GM23338 (cell line): ENCODE measurements around the gene ATOH8. TPM values are rescaled to one million over a fixed set of nuclear protein-coding genes. Genes with fewer than 3 reads are reported as not detected.
A peak's percentile ranks its signal among the peaks of the same experiment; 100 is the strongest.

Experiments used
- ATAC-seq: fragments of 200-7000 bp; cut with Tn5 transposase; 3 replicates; pipeline ENCODE4 v1.9.1; 2020
- DNase-seq: peaks from one replicate; pipeline ENCODE4 v3.0.0-alpha.2; 2015; ENCODE audit warnings: low spot score
- H2AFZ ChIP-seq: fragments of 200-600 bp; sonication (generic); 2 replicates; pipeline ENCODE4 v1.8.0; 2016; ENCODE audit warnings: antibody characterized with exemption, mild to moderate bottlenecking, moderate library complexity
- H3F3A ChIP-seq: fragments of 200-600 bp; sonication (generic); replicated peaks from 2 replicates; pipeline ENCODE4 v1.8.0; 2017; ENCODE audit warnings: antibody characterized with exemption, mixed run types, low read depth
- H3K27ac ChIP-seq: fragments of 200-600 bp; sonication (generic); 2 replicates; pipeline ENCODE4 v1.6.1; 2016; ENCODE audit warnings: low read depth
- H3K27me3 ChIP-seq: fragments of 200-600 bp; sonication (generic); 2 replicates; pipeline ENCODE4 v1.8.0; 2016; ENCODE audit warnings: mild to moderate bottlenecking, mixed run types, moderate library complexity; ENCODE audit not compliant: insufficient read depth
- H3K36me3 ChIP-seq: fragments of 200-600 bp; sonication (generic); 2 replicates; pipeline ENCODE4 v1.8.0; 2016; ENCODE audit warnings: mild to moderate bottlenecking; ENCODE audit not compliant: insufficient read depth
- H3K4me1 ChIP-seq: fragments of 200-600 bp; sonication (generic); 2 replicates; pipeline ENCODE4 v1.8.0; 2016; ENCODE audit warnings: mild to moderate bottlenecking, moderate library complexity; ENCODE audit not compliant: insufficient read depth
- H3K4me2 ChIP-seq: fragments of 200-600 bp; sonication (generic); 2 replicates; pipeline ENCODE4 v1.7.1; 2017; ENCODE audit warnings: mixed run types
- H3K4me3 ChIP-seq: fragments of 200-600 bp; sonication (generic); 2 replicates; pipeline ENCODE4 v1.6.1; 2016; ENCODE audit warnings: mixed run types
- H3K79me2 ChIP-seq: fragments of 200-600 bp; sonication (generic); replicated peaks from 2 replicates; pipeline ENCODE4 v1.8.0; 2017; ENCODE audit warnings: mild to moderate bottlenecking; ENCODE audit not compliant: insufficient read depth
- H3K9me2 ChIP-seq: fragments of 200-600 bp; sonication (generic); 2 replicates; pipeline ENCODE4 v1.8.0; 2017; ENCODE audit not compliant: insufficient read depth
- H4K20me1 ChIP-seq: fragments of 200-600 bp; sonication (generic); replicated peaks from 2 replicates; pipeline ENCODE4 v1.8.0; 2017; ENCODE audit warnings: mild to moderate bottlenecking; ENCODE audit not compliant: insufficient read depth
- H3K27ac Mint-ChIP-seq: 2 replicates; pipeline ENCODE4 v1.8.0; 2020; ENCODE audit warnings: inconsistent platforms, mild to moderate bottlenecking, moderate library complexity, mixed read lengths
- H3K27me3 Mint-ChIP-seq: 3 replicates; pipeline ENCODE4 v1.8.0; 2022; ENCODE audit warnings: low read depth, mild to moderate bottlenecking, moderate library complexity, mixed read lengths, inconsistent platforms; ENCODE audit not compliant: insufficient read depth, poor library complexity
- H3K36me3 Mint-ChIP-seq: 3 replicates; pipeline ENCODE4 v1.8.0; 2021; ENCODE audit warnings: low read depth, mild to moderate bottlenecking, inconsistent platforms, moderate library complexity, mixed read lengths
- H3K4me1 Mint-ChIP-seq: 3 replicates; pipeline ENCODE4 v1.8.0; 2020; ENCODE audit warnings: mild to moderate bottlenecking, inconsistent platforms, mixed read lengths
- H3K4me3 Mint-ChIP-seq: 3 replicates; pipeline ENCODE4 v1.8.0; 2021; ENCODE audit warnings: moderate library complexity, mild to moderate bottlenecking, inconsistent platforms, mixed read lengths
- H3K9me3 Mint-ChIP-seq: 3 replicates; pipeline ENCODE4 v1.8.0; 2020; ENCODE audit warnings: moderate library complexity, mild to moderate bottlenecking, inconsistent platforms, mixed read lengths
- CTCF ChIP-seq, 2 experiments: fragments of 200-600 bp in 1 of 2; sonication (generic) in 1 of 2; conservative IDR thresholded peaks; 2 replicates each; pipeline versions ENCODE4 v1.5.1 to v1.6.1; 2016 to 2017; ENCODE audit warnings: antibody characterized with exemption in 2 of 2, low read depth in 2 of 2, mild to moderate bottlenecking in 2 of 2, moderate library complexity in 1 of 2
- ZNF331 ChIP-seq: fragments of 250-450 bp; sonication (Bioruptor Pico); IDR thresholded peaks from 2 replicates; pipeline ENCODE4 v1.5.0; 2020; ENCODE audit warnings: low read depth, mild to moderate bottlenecking, moderate library complexity
- ZNF462 ChIP-seq: fragments of 250-450 bp; sonication (Bioruptor Pico); IDR thresholded peaks from 2 replicates; pipeline ENCODE4 v1.5.0; 2020; ENCODE audit warnings: mild to moderate bottlenecking, moderate library complexity
- polyA plus RNA-seq: library from polyadenylated mRNA; unstranded; fragments of >200 nt; fragmentation: Nextera tagmentation; extraction: Ambion mirVana; gene quantifications from 2 replicates; pipeline ENCODE4 v1.2.1, GENCODE V29; 2016
- total RNA-seq: library from RNA; depleted of rRNA; stranded (reverse); fragments of >200 nt; shearing (Covaris generic); gene quantifications from 2 replicates; pipeline ENCODE4 v1.2.3, GENCODE V29; 2014

Gene ATOH8
- total and polyA plus RNA-seq, 2 experiments from 2014 or later = 0.11 to 0.97 TPM

GRCh38 chr2:85772841-85773491, 19.2 kb downstream of the ATOH8 start:
- Histone ChIP-seq H3K79me2 (no peaks in the 10 kb centered on the region), H3K4me2 (peak overlapping the region; percentile 68), H3F3A (0 out of 2 replicates have a peak, but pooled peaks cover 2% of the 10 kb centered on the region), H4K20me1 (no peaks in the 10 kb centered on the region), H3K4me3 (peak overlapping the region; percentile 38; the same call in 1 of the 2 replicates), H3K9me2 (no peaks in the 10 kb centered on the region), H3K27me3 (peaks cover 28% of the 10 kb centered on the region), H2AFZ (peak overlapping the region; percentile 82; the same call in 1 of the 2 replicates), H3K36me3 (no peaks in the 10 kb centered on the region), H3K4me1 (peaks cover 40% of the 10 kb centered on the region), H3K27ac (no peak overlapping the region)
- no peaks in the 10 kb centered on the region for H3K36me3 Mint-ChIP-seq
- peak overlapping the region; percentile 8; the same call in 2 of the 3 replicates for H3K4me3 Mint-ChIP-seq
- no peak overlapping the region for H3K27ac Mint-ChIP-seq
- no peaks in the 10 kb centered on the region for H3K9me3 Mint-ChIP-seq
- peaks cover 62% of the 10 kb centered on the region for H3K4me1 Mint-ChIP-seq
- DNase-seq = no peak
- no peak for ATAC-seq
- H3K27me3 Mint-ChIP-seq = peaks cover 33% of the 10 kb centered on the region
- TF ChIP-seq CTCF (conservative IDR thresholded peaks at IDR 0.05; ENCODE audit: low read depth in 2 of 2) (no peak), ZNF331 (CRISPR knock-in tag) (no peak), ZNF462 (CRISPR knock-in tag) (no peak)
